Right lobe of liver (tissue), 6 donors: ENCODE results near the gene C19orf12. TPM values are rescaled to one million over a fixed set of nuclear protein-coding genes. Genes with fewer than 3 reads are reported as not detected.

Experiments used
- ATAC-seq, 4 donors: fragments of 200-7000 bp; cut with Tn5 transposase; one replicate each; pipeline ENCODE4 v1.9.1; 2020; ENCODE audit warnings: mild to moderate bottlenecking in 4 of 4, moderate library complexity in 4 of 4
- DNase-seq, 3 donors: peaks; one replicate each; pipeline ENCODE4 v3.0.0-alpha.2; 2020
- H3K27ac ChIP-seq, 3 donors: fragments of 200-600 bp; one replicate each; pipeline ENCODE4 v1.8.0; 2022
- H3K27me3 ChIP-seq, 2 donors: fragments of 200-600 bp; one replicate each; pipeline ENCODE4 v1.8.0; 2022
- H3K36me3 ChIP-seq, 4 donors: fragments of 200-600 bp; sonication (generic) in 1 of 4; one replicate each; pipeline versions ENCODE4 v1.5.1 to v1.8.0; 2017 to 2022; ENCODE audit warnings: control low read depth in 1 of 4
- H3K4me1 ChIP-seq, 4 donors: fragments of 200-600 bp; sonication (generic) in 1 of 4; one replicate each; pipeline versions ENCODE4 v1.5.1 to v1.8.0; 2017 to 2022; ENCODE audit warnings: control low read depth in 1 of 4
- H3K4me3 ChIP-seq, 3 donors: fragments of 200-600 bp; one replicate each; pipeline ENCODE4 v1.8.0; 2022
- H3K9me3 ChIP-seq, 4 donors: fragments of 200-600 bp; sonication (generic) in 1 of 4; one replicate each; pipeline versions ENCODE4 v1.5.1 to v1.8.0; 2017 to 2022; ENCODE audit warnings: control low read depth in 1 of 4
- CTCF ChIP-seq, 4 donors: fragments of 200-600 bp in 3 of 4; fragments of 450-650 bp in 1 of 4; IDR thresholded peaks; one replicate each; pipeline versions ENCODE4 v1.5.1 to v1.8.0; 2016 to 2022; ENCODE audit warnings: antibody characterized with exemption in 4 of 4, mild to moderate bottlenecking in 2 of 4
- POLR2A ChIP-seq: fragments of 450-650 bp; IDR thresholded peaks from one replicate; pipeline ENCODE4 v1.6.1; 2017; ENCODE audit warnings: antibody characterized with exemption, mild to moderate bottlenecking
- WGBS: methylation state at CpG from one replicate; pipeline ENCODE4 v1.1.6; 2018; ENCODE audit warnings: low coverage, low lambda C conversion rate; ENCODE audit not compliant: insufficient coverage; ENCODE audit errors: missing lambda C conversion rate; 5-methylcytosine and 5-hydroxymethylcytosine counted together
- intact Hi-C, 2 donors: fragments of 100-400 bp; cut with DNase I; formaldehyde crosslinking; loops; one replicate each; pipeline versions ENCODE4 v1.11.2 to v1.14.1; 2022
- total RNA-seq, 6 experiments: library from RNA; depleted of rRNA in 2 of 6; stranded (reverse); fragments of >200 nt in 2 of 6; fragmentation: NEBNext Ultra II Directional in 3 of 6; extraction: Animal tissue kit (Norgen Biotek cat#: 25700) in 3 of 6; gene quantifications; one replicate each; pipeline versions ENCODE4 v1.1.0 to v1.2.4, GENCODE V29; 2016 to 2023
- donor health status: DM: no; HTN: yes; CAD: no.
- donor health status: DM: no; HTN: no; CAD: no.
- donor health status: DM: no; HTN: no; CAD: no.
- donor health status: DM: no; HTN: yes; CAD: no.
- donor health status: DM: no; HTN: yes; CAD: no.

Gene C19orf12
- total RNA-seq, 6 experiments from 2014 or later, result 35.2 to 62.8 (median 52.4) TPM

- 80% methylated on average over 2 of the region's 23 CpGs for WGBS
Observed at GRCh38 chr19:29677001-29677817, 37.9 kb downstream of the C19orf12 start.

GRCh38 chr19:29676586-29676985 is 38.5 kb downstream of the C19orf12 start:
- peaks cover 0 to 83% (median 42%) of the 10 kb centered on the region in 4 donors for H3K4me1 ChIP-seq
- DNase-seq, result peak; percentile 91 to 97 (median 96)
- no peaks in the 10 kb centered on the region for H3K27me3 ChIP-seq
- TF ChIP-seq CTCF (IDR thresholded peaks at IDR 0.05) (no peak), POLR2A (no peak)
- 20% methylated on average over 7 of the region's 8 CpGs for WGBS
- intact Hi-C loops, result loop anchor here (10.0 kb wide), 1 partner anchor 62 kb away; no protein-coding TSS in a partner anchor
- ATAC-seq, result peak; percentile 79 to 85 (median 84)
- no peak overlapping the region for H3K4me3 ChIP-seq
- no peaks in the 10 kb centered on the region for H3K9me3 ChIP-seq
- H3K27ac ChIP-seq, result peak overlapping the region in 2 of 3 donors; percentile 67 to 80
- peaks cover 0 to 18% (median 9%) of the 10 kb centered on the region in 4 donors for H3K36me3 ChIP-seq

More at GRCh38 chr19:29677001-29677817, 37.9 kb downstream of the C19orf12 start:
- Histone ChIP-seq H3K36me3 (peaks cover 0 to 18% (median 9%) of the 10 kb centered on the region in 4 donors), H3K27me3 (no peaks in the 10 kb centered on the region), H3K4me3 (no peak overlapping the region), H3K4me1 (peaks cover 0 to 77% (median 39%) of the 10 kb centered on the region in 4 donors), H3K9me3 (no peaks in the 10 kb centered on the region), H3K27ac (peak overlapping the region; percentile 16 to 80 (median 67))
- ATAC-seq (peak in 1 of 4 donors; percentile 0), DNase-seq (no peak)
- intact Hi-C loops, result loop anchor here (10.0 kb wide), 1 partner anchor 62 kb away; no protein-coding TSS in a partner anchor
- TF ChIP-seq POLR2A (no peak), CTCF (IDR thresholded peaks at IDR 0.05) (peak in 1 of 4 donors; percentile 29)

GRCh38 chr19:29675650-29676186 is 39.3 kb downstream of the C19orf12 start:
- Histone ChIP-seq H3K4me1 (peaks cover 0 to 88% (median 46%) of the 10 kb centered on the region in 4 donors), H3K9me3 (no peaks in the 10 kb centered on the region), H3K27me3 (no peaks in the 10 kb centered on the region), H3K27ac (peak overlapping the region; percentile 43 to 80 (median 61)), H3K36me3 (peaks cover 0 to 18% (median 9%) of the 10 kb centered on the region in 4 donors), H3K4me3 (no peak overlapping the region)
- intact Hi-C loops, result loop anchor here (10.0 kb wide), 1 partner anchor 61 kb away; no protein-coding TSS in a partner anchor
- 40% methylated on average over 1 of the region's 13 CpGs for WGBS
- TF ChIP-seq CTCF (IDR thresholded peaks at IDR 0.05), result no peak
- TF ChIP-seq POLR2A, result no peak
- ATAC-seq, result no peak
- peak in 1 of 3 donors; percentile 58 for DNase-seq

GRCh38 chr19:29675120-29675649 is 39.9 kb downstream of the C19orf12 start:
- Histone ChIP-seq H3K9me3 (no peaks in the 10 kb centered on the region), H3K27ac (peak overlapping the region in 2 of 3 donors; percentile 61 to 80), H3K4me1 (peaks cover 0 to 93% (median 46%) of the 10 kb centered on the region in 4 donors), H3K27me3 (no peaks in the 10 kb centered on the region), H3K4me3 (no peak overlapping the region), H3K36me3 (peaks cover 0 to 18% (median 9%) of the 10 kb centered on the region in 4 donors)
- WGBS, result no CpG with 5 or more reads among the region's 10 CpGs
- ATAC-seq (no peak), DNase-seq (peak in 1 of 3 donors; percentile 55)
- intact Hi-C loops, result loop anchor here (10.0 kb wide), 1 partner anchor 60 kb away; no protein-coding TSS in a partner anchor
- no peak for TF ChIP-seq POLR2A
- TF ChIP-seq CTCF (IDR thresholded peaks at IDR 0.05), result no peak
